ENCODE results near the gene MRTFB.

DNA sequence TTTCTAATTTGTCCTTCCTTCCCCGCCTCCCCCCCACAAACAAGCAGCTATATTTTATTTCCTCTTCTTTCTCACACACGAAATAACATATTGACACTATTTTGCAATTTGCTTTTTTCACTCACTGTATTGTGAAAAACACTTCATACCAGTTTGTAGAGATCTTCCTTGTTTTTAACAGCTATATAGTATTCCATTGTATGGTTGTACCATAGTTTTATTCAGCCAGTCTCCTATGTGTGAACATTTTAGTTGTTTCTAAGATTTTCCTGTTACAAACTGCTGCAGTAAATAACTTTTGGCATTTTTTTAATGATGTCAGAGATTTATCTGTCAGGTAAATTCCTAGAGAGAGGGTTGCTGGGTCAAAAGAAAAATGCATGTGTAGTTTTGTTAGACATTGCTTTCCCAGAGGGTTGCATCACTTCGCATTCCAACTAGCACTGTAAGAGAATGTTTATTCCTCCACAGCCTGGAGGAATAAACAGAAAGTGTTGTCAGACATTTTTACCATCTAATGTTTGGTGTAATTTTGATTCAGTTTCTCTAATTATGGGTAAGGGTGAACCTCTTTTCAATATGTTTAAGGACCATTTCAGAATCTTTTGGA, 101.2 kb downstream of the MRTFB start:
- TF ChIP-seq, protein P1, sequence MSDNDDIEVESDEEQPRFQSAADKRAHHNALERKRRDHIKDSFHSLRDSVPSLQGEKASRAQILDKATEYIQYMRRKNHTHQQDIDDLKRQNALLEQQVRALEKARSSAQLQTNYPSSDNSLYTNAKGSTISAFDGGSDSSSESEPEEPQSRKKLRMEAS (IDR thresholded peaks at IDR 0.05; ENCODE audit: low read depth, low read length), result no peak
- TF ChIP-seq, protein P2, sequence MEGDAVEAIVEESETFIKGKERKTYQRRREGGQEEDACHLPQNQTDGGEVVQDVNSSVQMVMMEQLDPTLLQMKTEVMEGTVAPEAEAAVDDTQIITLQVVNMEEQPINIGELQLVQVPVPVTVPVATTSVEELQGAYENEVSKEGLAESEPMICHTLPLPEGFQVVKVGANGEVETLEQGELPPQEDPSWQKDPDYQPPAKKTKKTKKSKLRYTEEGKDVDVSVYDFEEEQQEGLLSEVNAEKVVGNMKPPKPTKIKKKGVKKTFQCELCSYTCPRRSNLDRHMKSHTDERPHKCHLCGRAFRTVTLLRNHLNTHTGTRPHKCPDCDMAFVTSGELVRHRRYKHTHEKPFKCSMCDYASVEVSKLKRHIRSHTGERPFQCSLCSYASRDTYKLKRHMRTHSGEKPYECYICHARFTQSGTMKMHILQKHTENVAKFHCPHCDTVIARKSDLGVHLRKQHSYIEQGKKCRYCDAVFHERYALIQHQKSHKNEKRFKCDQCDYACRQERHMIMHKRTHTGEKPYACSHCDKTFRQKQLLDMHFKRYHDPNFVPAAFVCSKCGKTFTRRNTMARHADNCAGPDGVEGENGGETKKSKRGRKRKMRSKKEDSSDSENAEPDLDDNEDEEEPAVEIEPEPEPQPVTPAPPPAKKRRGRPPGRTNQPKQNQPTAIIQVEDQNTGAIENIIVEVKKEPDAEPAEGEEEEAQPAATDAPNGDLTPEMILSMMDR (IDR thresholded peaks at IDR 0.05; ENCODE audit: low read depth, low read length), result no peak
- TF ChIP-seq POLR2A (IDR thresholded peaks at IDR 0.05; ENCODE audit: extremely low read depth, insufficient read length), result no peak

Data from NB4 (cell line).